ENCODE measurements around the gene RARRES1.
"Not testable (repeated sequence)": the region's sequence is repeated elsewhere in the genome, so short reads cannot be mapped to it uniquely, and the experiment has no call there.

DNA sequence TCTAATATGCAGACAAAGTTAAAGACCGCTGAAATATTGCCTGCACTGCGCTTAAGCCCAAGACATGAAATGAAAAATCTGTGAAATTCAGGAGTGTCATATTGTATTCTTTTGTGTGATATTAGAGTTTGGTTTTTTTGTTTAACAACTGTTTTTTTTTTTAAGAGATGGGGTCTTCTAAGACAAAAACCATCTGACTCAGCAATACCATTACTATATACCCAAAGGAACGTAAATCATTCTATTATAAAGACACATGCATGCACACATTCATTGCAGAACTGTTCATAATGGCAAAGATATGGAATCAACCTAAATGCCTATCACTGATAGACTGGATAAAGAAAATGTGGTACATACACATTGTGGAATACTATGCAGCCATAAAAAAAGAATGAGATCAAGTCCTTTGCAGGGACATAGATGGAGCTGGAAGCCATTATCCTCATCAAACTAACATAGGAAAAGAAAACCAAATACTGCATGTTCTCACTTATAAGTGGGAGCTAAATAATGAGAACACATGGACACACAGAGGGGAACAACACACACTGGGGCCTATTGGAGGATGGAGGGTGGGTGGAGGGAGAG, 38.3 kb downstream of the RARRES1 start:
- not testable (repeated sequence) for TF ChIP-seq POLR2A (IDR thresholded peaks at IDR 0.05; ENCODE audit: low read depth, low read length); TAF1 (IDR thresholded peaks at IDR 0.05; ENCODE audit: borderline replicate concordance, low read depth, low read length)
